Caco-2 (cell line): ENCODE data around the gene SULT1C2. TPM values are rescaled to one million over a fixed set of nuclear protein-coding genes. Genes with fewer than 3 reads are reported as not detected.

ENCODE experiments used
- BruUV-seq: library from RNA; stranded (reverse); fragments of 400-500 nt; replicated peaks from 2 replicates; lab custom pipeline; 2021; lab: Mats Ljungman, UMichigan
- CTCF ChIA-PET: fragments of 300-600 bp; sonication (Branson Sonifier 250); formaldehyde crosslinking; loops from one replicate; lab custom pipeline; 2022; ENCODE audit warnings: antibody characterized with exemption; lab: Charles Lee
- POLR2A ChIA-PET: fragments of 300-600 bp; sonication (Branson Sonifier 250); formaldehyde crosslinking; loops from one replicate; lab custom pipeline; 2022; ENCODE audit warnings: antibody characterized with exemption; lab: Charles Lee
- DNase-seq, 2 experiments: peaks; one replicate each; pipeline versions ENCODE4 v3.0.0 to v3.0.0-alpha.2; 2020 to 2022
- H3K27me3 ChIP-seq: replicated peaks from 2 replicates; pipeline ENCODE4 v1.6.0; 2011; ENCODE audit warnings: low read length; ENCODE audit not compliant: control insufficient read depth, insufficient read depth
- H3K36me3 ChIP-seq: 2 replicates; pipeline ENCODE4 v1.5.1; 2011; ENCODE audit warnings: low read length; ENCODE audit not compliant: control insufficient read depth, insufficient read depth
- H3K4me1 ChIP-seq: fragments of 250-450 bp; sonication (Bioruptor Pico); 2 replicates; pipeline ENCODE4 v1.5.1; 2020; ENCODE audit warnings: mild to moderate bottlenecking
- H3K4me3 ChIP-seq: 2 replicates; pipeline ENCODE4 v1.5.1; 2011; ENCODE audit warnings: low read depth, mild to moderate bottlenecking, control low read depth, low read length
- H3K9me3 ChIP-seq: fragments of 250-450 bp; sonication (Bioruptor Pico); 2 replicates; pipeline ENCODE4 v1.5.1; 2020; ENCODE audit warnings: mild to moderate bottlenecking, moderate library complexity
- H3K27ac Mint-ChIP-seq: one replicate; pipeline ENCODE4 v1.8.0; 2022; ENCODE audit warnings: mixed read lengths; ENCODE audit not compliant: unreplicated experiment
- H3K27me3 Mint-ChIP-seq: one replicate; pipeline ENCODE4 v1.8.0; 2022; ENCODE audit warnings: mixed read lengths; ENCODE audit not compliant: insufficient read depth, unreplicated experiment
- H3K36me3 Mint-ChIP-seq: one replicate; pipeline ENCODE4 v1.8.0; 2022; ENCODE audit warnings: mild to moderate bottlenecking, mixed read lengths; ENCODE audit not compliant: insufficient read depth, unreplicated experiment
- H3K4me1 Mint-ChIP-seq: one replicate; pipeline ENCODE4 v1.8.0; 2022; ENCODE audit warnings: low read depth, mixed read lengths; ENCODE audit not compliant: unreplicated experiment
- H3K4me3 Mint-ChIP-seq: one replicate; pipeline ENCODE4 v1.8.0; 2022; ENCODE audit warnings: mild to moderate bottlenecking, moderate library complexity, mixed read lengths; ENCODE audit not compliant: unreplicated experiment
- H3K9me3 Mint-ChIP-seq: one replicate; pipeline ENCODE4 v1.8.0; 2022; ENCODE audit warnings: mixed read lengths; ENCODE audit not compliant: unreplicated experiment
- CTCF ChIP-seq, 2 experiments: fragments of 200-600 bp in 1 of 2; IDR thresholded peaks; 1 replicate in 1 of 2; 2 replicates in 1 of 2; pipeline versions ENCODE4 v1.5.1 to v1.8.0; 2011 to 2022; ENCODE audit warnings: antibody characterized with exemption in 1 of 2, control low read depth in 1 of 2, inconsistent platforms in 1 of 2, low read depth in 1 of 2, low read length in 1 of 2, mild to moderate bottlenecking in 1 of 2, moderate library complexity in 1 of 2; ENCODE audit not compliant: insufficient read depth in 1 of 2, severe bottlenecking in 1 of 2, unreplicated experiment in 1 of 2
- intact Hi-C: fragments of 100-400 bp; cut with micrococcal nuclease; formaldehyde crosslinking; loops from one replicate; pipeline ENCODE4 v1.10.0; 2022; ENCODE audit not compliant: unreplicated experiment
- total RNA-seq: library from RNA; stranded (reverse); gene quantifications from 2 replicates; pipeline ENCODE4 v1.2.3, GENCODE V29; 2022

The SULT1C2 gene
- total RNA-seq, 1 experiment from 2014 or later: 0.86 TPM

- H3K4me3 Mint-ChIP-seq: no peak overlapping the region
Measured at GRCh38 chr2:108330979-108331378, 42.3 kb downstream of the SULT1C2 start.

GRCh38 chr2:108345951-108346350 is 57.3 kb downstream of the SULT1C2 start:
- Mint-ChIP-seq H3K27ac (no peak overlapping the region), H3K4me3 (no peak overlapping the region), H3K4me1 (peaks cover 11% of the 10 kb centered on the region), H3K36me3 (no peaks in the 10 kb centered on the region), H3K27me3 (no peaks in the 10 kb centered on the region), H3K9me3 (no peaks in the 10 kb centered on the region)
- no peak for TF ChIP-seq CTCF (IDR thresholded peaks at IDR 0.05; ENCODE audit: insufficient read depth in 1 of 2, low read depth in 1 of 2, low read length in 1 of 2, severe bottlenecking in 1 of 2, unreplicated experiment in 1 of 2)
- intact Hi-C loops: no loop called here
- no peaks in the 10 kb centered on the region for H3K9me3 ChIP-seq
- no peaks in the 10 kb centered on the region for H3K4me1 ChIP-seq
- no peaks in the 10 kb centered on the region for H3K36me3 ChIP-seq
- BruUV-seq: no TSS peak
- H3K4me3 ChIP-seq: no peak overlapping the region
- ChIA-PET POLR2A (no interaction called here), CTCF (no interaction called here)
- DNase-seq: no peak
- H3K27me3 ChIP-seq: no peaks in the 10 kb centered on the region

More at GRCh38 chr2:108330979-108331378, 42.3 kb downstream of the SULT1C2 start:
- Histone ChIP-seq H3K9me3 (no peaks in the 10 kb centered on the region), H3K27me3 (no peaks in the 10 kb centered on the region), H3K4me1 (no peaks in the 10 kb centered on the region), H3K36me3 (no peaks in the 10 kb centered on the region), H3K4me3 (no peak overlapping the region)
- no peak overlapping the region for H3K27ac Mint-ChIP-seq
- H3K27me3 Mint-ChIP-seq: no peaks in the 10 kb centered on the region
- H3K36me3 Mint-ChIP-seq: no peaks in the 10 kb centered on the region
- ChIA-PET CTCF (no interaction called here), POLR2A (no interaction called here)
- intact Hi-C loops: no loop called here
- H3K4me1 Mint-ChIP-seq: no peaks in the 10 kb centered on the region
- peaks cover 14% of the 10 kb centered on the region for H3K9me3 Mint-ChIP-seq
- BruUV-seq: no TSS peak
- no peak for TF ChIP-seq CTCF (IDR thresholded peaks at IDR 0.05; ENCODE audit: insufficient read depth in 1 of 2, low read depth in 1 of 2, low read length in 1 of 2, severe bottlenecking in 1 of 2, unreplicated experiment in 1 of 2)
- no peak for DNase-seq

GRCh38 chr2:108346827-108347226 is 58.1 kb downstream of the SULT1C2 start:
- H3K36me3 ChIP-seq: no peaks in the 10 kb centered on the region
- H3K4me1 Mint-ChIP-seq: peaks cover 6% of the 10 kb centered on the region
- intact Hi-C loops: no loop called here
- H3K27me3 Mint-ChIP-seq: no peaks in the 10 kb centered on the region
- H3K9me3 Mint-ChIP-seq: no peaks in the 10 kb centered on the region
- no peak overlapping the region for H3K4me3 Mint-ChIP-seq
- ChIA-PET POLR2A (no interaction called here), CTCF (no interaction called here)
- H3K4me3 ChIP-seq: no peak overlapping the region
- BruUV-seq: no TSS peak
- no peak for DNase-seq
- H3K27me3 ChIP-seq: no peaks in the 10 kb centered on the region
- no peak overlapping the region for H3K27ac Mint-ChIP-seq
- H3K9me3 ChIP-seq: no peaks in the 10 kb centered on the region
- TF ChIP-seq CTCF (IDR thresholded peaks at IDR 0.05; ENCODE audit: insufficient read depth in 1 of 2, low read depth in 1 of 2, low read length in 1 of 2, severe bottlenecking in 1 of 2, unreplicated experiment in 1 of 2): no peak
- no peaks in the 10 kb centered on the region for H3K4me1 ChIP-seq
- no peaks in the 10 kb centered on the region for H3K36me3 Mint-ChIP-seq
